ENCODE measurements around the gene WNT2.
A peak's percentile ranks its signal among the peaks of the same experiment; 100 is the strongest.

WNT2 gene

GRCh38 chr7:117350027-117350426, 27.2 kb upstream of the WNT2 start:
- TF ChIP-seq CTCF (conservative IDR thresholded peaks at IDR 0.05; ENCODE audit: low read depth, low read length), result no peak
- Histone ChIP-seq H3K79me2 (ENCODE audit: insufficient read depth, low read depth) (no peaks in the 10 kb centered on the region), H3K4me1 (ENCODE audit: low read depth, poor library complexity, severe bottlenecking) (no peaks in the 10 kb centered on the region), H2AFZ (ENCODE audit: low read depth) (no peak overlapping the region), H3K27me3 (ENCODE audit: insufficient read depth, low read depth) (no peaks in the 10 kb centered on the region), H3K4me2 (no peak overlapping the region), H3K27ac (no peak overlapping the region), H3K4me3 (IDR thresholded peaks at IDR 0.05; ENCODE audit: insufficient read depth, low read depth, low read length) (no peak overlapping the region), H3K9ac (no peak overlapping the region), H4K20me1 (ENCODE audit: insufficient read depth) (no peaks in the 10 kb centered on the region), H3K36me3 (ENCODE audit: insufficient read depth) (no peaks in the 10 kb centered on the region)

- Histone ChIP-seq H4K20me1 (ENCODE audit: insufficient read depth) (no peaks in the 10 kb centered on the region), H3K4me1 (ENCODE audit: low read depth, poor library complexity, severe bottlenecking) (no peaks in the 10 kb centered on the region), H3K9ac (no peak overlapping the region), H3K36me3 (ENCODE audit: insufficient read depth) (no peaks in the 10 kb centered on the region), H2AFZ (ENCODE audit: low read depth) (no peak overlapping the region), H3K27me3 (ENCODE audit: insufficient read depth, low read depth) (no peaks in the 10 kb centered on the region), H3K4me2 (no peak overlapping the region), H3K27ac (no peak overlapping the region), H3K79me2 (ENCODE audit: insufficient read depth, low read depth) (no peaks in the 10 kb centered on the region), H3K4me3 (IDR thresholded peaks at IDR 0.05; ENCODE audit: insufficient read depth, low read depth, low read length) (no peak overlapping the region)
- TF ChIP-seq CTCF (conservative IDR thresholded peaks at IDR 0.05; ENCODE audit: low read depth, low read length), result no peak
Measured at GRCh38 chr7:117349570-117349969, 26.7 kb upstream of the WNT2 start.

GRCh38 chr7:117347962-117348672, 25.3 kb upstream of the WNT2 start:
- Histone ChIP-seq H2AFZ (ENCODE audit: low read depth) (no peak overlapping the region), H3K4me3 (IDR thresholded peaks at IDR 0.05; ENCODE audit: insufficient read depth, low read depth, low read length) (no peak overlapping the region), H3K4me2 (no peak overlapping the region), H3K36me3 (ENCODE audit: insufficient read depth) (no peaks in the 10 kb centered on the region), H3K27me3 (ENCODE audit: insufficient read depth, low read depth) (no peaks in the 10 kb centered on the region), H3K79me2 (ENCODE audit: insufficient read depth, low read depth) (no peaks in the 10 kb centered on the region), H3K4me1 (ENCODE audit: low read depth, poor library complexity, severe bottlenecking) (no peaks in the 10 kb centered on the region), H3K27ac (no peak overlapping the region), H3K9ac (no peak overlapping the region), H4K20me1 (ENCODE audit: insufficient read depth) (no peaks in the 10 kb centered on the region)
- no peak for TF ChIP-seq CTCF (conservative IDR thresholded peaks at IDR 0.05; ENCODE audit: low read depth, low read length)

- Histone ChIP-seq H3K4me3 (IDR thresholded peaks at IDR 0.05; ENCODE audit: insufficient read depth, low read depth, low read length) (no peak overlapping the region), H3K27ac (no peak overlapping the region), H3K4me2 (peak overlapping the region; percentile 2; the same call in 1 of the 2 replicates), H4K20me1 (ENCODE audit: insufficient read depth) (no peaks in the 10 kb centered on the region), H2AFZ (ENCODE audit: low read depth) (no peak overlapping the region), H3K4me1 (ENCODE audit: low read depth, poor library complexity, severe bottlenecking) (no peaks in the 10 kb centered on the region), H3K9ac (no peak overlapping the region), H3K36me3 (ENCODE audit: insufficient read depth) (no peaks in the 10 kb centered on the region), H3K79me2 (ENCODE audit: insufficient read depth, low read depth) (no peaks in the 10 kb centered on the region), H3K27me3 (ENCODE audit: insufficient read depth, low read depth) (no peaks in the 10 kb centered on the region)
- no peak for TF ChIP-seq CTCF (conservative IDR thresholded peaks at IDR 0.05; ENCODE audit: low read depth, low read length)
Measured at GRCh38 chr7:117347480-117347879, 24.6 kb upstream of the WNT2 start.
